GM12891 (cell line): ENCODE results near the gene SEMA3G.

Experiments used
- DNase-seq: peaks from one replicate; pipeline ENCODE4 v3.0.0; 2011; ENCODE audit warnings: low spot score; ENCODE audit not compliant: insufficient read length
- FAIRE-seq: peaks from 2 replicates; lab custom pipeline; 2011; peaks lifted over from hg19 to GRCh38; lab: Jason Lieb, UNC
- PAX5 ChIP-seq: IDR thresholded peaks from 2 replicates; pipeline ENCODE4 v1.6.1; 2011; ENCODE audit warnings: low read length, moderate library complexity, mild to moderate bottlenecking; ENCODE audit not compliant: insufficient read depth, severe bottlenecking
- POLR2A ChIP-seq: IDR thresholded peaks from 2 replicates; pipeline ENCODE4 v1.6.1; 2011; ENCODE audit warnings: low read depth, low read length, control low read depth
- POLR2AphosphoS5 ChIP-seq: IDR thresholded peaks from 2 replicates; pipeline ENCODE4 v1.6.1; 2011; ENCODE audit warnings: low read depth, low read length, control low read depth
- POU2F2 ChIP-seq: IDR thresholded peaks from 2 replicates; pipeline ENCODE4 v1.6.1; 2011; ENCODE audit warnings: low read depth, mild to moderate bottlenecking, control low read depth, low read length, moderate library complexity
- SPI1 ChIP-seq: IDR thresholded peaks from 2 replicates; pipeline ENCODE4 v1.6.1; 2011; ENCODE audit warnings: low read depth, low read length, control low read depth
- TAF1 ChIP-seq: IDR thresholded peaks from 2 replicates; pipeline ENCODE4 v1.6.1; 2011; ENCODE audit warnings: low read depth, low read length, control low read depth

The SEMA3G gene

DNA sequence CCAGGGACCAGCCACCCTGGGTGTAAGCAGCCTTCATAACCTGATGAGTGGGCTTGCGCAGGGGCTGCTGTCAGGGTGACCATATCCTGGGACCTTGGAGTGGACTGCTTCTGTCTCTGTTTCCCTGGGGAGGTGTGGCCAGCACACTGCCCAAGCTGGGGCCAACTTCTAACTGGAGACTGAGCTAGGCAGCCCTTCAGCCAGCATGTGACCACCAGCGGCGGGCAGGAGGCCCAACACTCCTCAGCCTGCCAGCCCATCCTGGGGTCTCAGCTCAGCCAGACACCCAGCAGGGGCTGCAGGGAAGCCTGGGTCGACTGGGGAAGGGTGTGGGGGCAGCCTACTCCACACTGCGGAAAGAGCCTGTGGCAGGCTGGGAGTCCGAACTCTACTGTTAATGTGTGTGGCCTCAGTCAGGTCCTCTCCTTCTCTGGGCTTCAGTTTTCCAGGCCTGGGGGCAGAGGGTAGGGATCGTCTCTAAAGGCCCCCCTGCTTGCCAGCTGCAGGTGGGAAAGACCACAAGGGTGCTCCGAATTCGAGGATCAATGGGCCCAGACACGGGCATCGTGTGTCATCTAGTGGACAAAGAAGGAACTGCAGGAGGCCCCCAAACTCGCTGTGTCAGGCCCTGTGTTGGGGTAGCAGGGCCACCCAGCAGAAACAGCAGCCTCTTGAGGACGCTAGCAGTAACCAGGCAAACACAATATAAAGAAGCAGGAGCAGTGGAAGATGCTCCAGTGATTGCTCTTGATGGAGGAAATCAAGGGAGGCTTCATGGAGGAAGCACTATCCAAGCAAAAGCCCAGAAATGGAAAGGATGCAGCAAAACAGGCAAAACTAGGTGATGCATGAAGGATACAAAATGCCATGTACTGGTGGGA is 2.0 kb upstream of the SEMA3G start:
- TF ChIP-seq SPI1 = 0 out of 2 replicates have a peak, but pooled peaks have one; percentile 6
- no peak for TF ChIP-seq POU2F2
- DNase-seq = peak; percentile 79
- peak; percentile 68 for FAIRE-seq

DNA sequence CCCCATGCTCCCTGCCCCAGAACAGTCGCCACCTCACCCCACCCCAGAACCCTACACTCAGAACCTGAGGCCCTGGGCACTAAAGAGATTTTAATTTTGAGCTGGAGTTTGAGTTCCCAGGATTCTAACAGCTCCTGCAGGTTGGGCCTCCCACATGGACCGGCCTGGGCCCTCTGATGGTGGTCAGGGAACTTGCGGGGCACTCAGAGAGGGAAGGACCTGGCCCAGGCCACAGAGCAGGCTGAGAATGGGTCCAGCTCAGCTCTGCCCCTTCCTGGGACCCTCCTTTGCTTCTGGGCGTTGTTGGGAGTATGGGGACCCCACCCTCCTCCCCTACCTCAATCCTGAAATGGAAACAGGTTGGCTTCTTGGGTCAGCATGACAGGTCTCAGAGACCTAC is 1.1 kb upstream of the SEMA3G start:
- no peak for FAIRE-seq
- no peak for DNase-seq
- TF ChIP-seq SPI1 (no peak), PAX5 (no peak), POLR2AphosphoS5 (no peak), POU2F2 (no peak), POLR2A (no peak), TAF1 (no peak)

DNA sequence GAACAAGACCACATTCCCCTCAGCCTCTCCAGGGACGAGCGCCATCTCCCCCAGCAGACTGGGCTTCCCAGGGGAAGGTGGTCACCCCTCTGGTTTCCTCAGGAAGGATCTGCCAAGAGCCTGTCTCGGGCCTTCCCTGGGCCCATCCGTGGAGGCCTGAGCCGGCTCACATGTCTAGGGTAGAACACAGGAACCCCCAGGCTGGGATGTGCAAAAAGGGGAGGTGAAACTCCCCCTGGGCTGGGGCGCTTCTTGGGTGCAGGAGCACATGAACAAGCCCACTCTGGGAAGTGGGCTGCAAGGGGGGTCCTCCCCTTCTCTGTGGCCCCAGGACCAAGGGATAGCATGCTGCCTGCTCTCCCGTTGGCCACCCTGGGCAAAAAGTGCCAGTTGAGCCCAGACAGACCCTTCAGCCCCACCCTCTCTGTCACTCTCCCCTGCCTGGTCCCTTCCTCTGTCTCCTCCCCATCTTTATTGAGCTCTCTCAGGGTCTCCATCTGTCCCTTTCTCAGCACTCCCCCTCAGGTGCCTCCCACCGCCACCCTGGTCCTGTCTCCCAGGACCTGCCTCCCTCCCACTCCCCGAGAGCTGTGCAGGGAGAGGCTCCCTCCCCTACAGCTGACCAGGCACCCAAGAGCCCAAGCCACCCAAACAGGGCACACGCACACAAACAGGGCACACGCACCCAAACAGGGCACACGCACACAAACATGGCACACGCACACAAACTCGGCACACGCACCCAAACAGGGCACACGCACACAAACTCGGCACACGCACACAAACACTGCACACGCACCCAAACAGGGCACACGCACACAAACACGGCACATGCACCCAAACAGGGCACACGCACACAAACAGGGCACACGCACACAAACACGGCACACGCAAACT is 864 bp downstream of the SEMA3G start:
- TF ChIP-seq PAX5 (no peak), POU2F2 (no peak), POLR2AphosphoS5 (no peak), SPI1 (no peak), TAF1 (no peak), POLR2A (no peak)
- DNase-seq = no peak
- FAIRE-seq = no peak

- DNase-seq = no peak
- no peak for FAIRE-seq
- TF ChIP-seq POU2F2 (no peak), POLR2AphosphoS5 (no peak), POLR2A (no peak), TAF1 (no peak), SPI1 (no peak), PAX5 (no peak)
These were observed 1.7 kb downstream of the SEMA3G start for GRCh38 chr3:52443268-52443610.

GRCh38 chr3:52442409-52443267 is 2.3 kb downstream of the SEMA3G start:
- TF ChIP-seq POLR2AphosphoS5 (no peak), PAX5 (no peak), TAF1 (no peak), POU2F2 (no peak), POLR2A (no peak), SPI1 (no peak)
- FAIRE-seq (no peak), DNase-seq (no peak)

GRCh38 chr3:52441772-52442332 is 3.1 kb downstream of the SEMA3G start:
- TF ChIP-seq POLR2AphosphoS5 (no peak), POLR2A (no peak), PAX5 (no peak), TAF1 (no peak), POU2F2 (no peak), SPI1 (no peak)
- no peak for DNase-seq
- no peak for FAIRE-seq

GRCh38 chr3:52441091-52441771 is 3.7 kb downstream of the SEMA3G start:
- FAIRE-seq = no peak
- no peak for TF ChIP-seq POU2F2
- DNase-seq = no peak

DNA sequence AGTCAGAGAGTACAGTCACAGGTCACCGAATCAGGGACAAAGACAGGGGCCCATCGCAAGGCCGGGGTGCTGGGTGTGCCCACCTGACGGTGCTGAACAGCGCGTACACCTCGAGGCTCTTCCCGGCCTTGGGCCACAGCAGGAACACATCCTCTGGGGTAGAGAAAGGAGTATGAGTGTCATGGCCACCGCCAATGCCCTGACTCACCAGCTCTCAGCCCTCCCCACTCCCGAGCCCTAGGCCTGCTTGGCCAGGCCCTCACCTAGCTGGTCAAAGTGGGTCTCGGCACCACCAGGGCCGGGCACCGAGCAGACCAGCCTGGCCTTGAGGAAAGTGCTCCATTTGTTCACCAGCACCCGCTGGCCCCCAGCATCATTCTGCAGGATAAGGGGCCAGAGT is 4.2 kb downstream of the SEMA3G start:
- FAIRE-seq = no peak
- no peak for DNase-seq
- no peak for TF ChIP-seq POLR2AphosphoS5
- TF ChIP-seq PAX5 = no peak
- no peak for TF ChIP-seq TAF1
- no peak for TF ChIP-seq SPI1
- no peak for TF ChIP-seq POU2F2
- no peak for TF ChIP-seq POLR2A

- DNase-seq (no peak), FAIRE-seq (no peak)
- TF ChIP-seq SPI1 = no peak
- TF ChIP-seq POU2F2 = no peak
- no peak for TF ChIP-seq POLR2AphosphoS5
- TF ChIP-seq TAF1 = no peak
- TF ChIP-seq PAX5 = no peak
- no peak for TF ChIP-seq POLR2A
These were observed 4.7 kb downstream of the SEMA3G start for GRCh38 chr3:52440249-52440551.
